GM20431 (cell line): Measurements from ENCODE around the gene NTRK1.

ENCODE experiments used
- in situ Hi-C: fragments of 300-500 bp; cut with MseI, MboI; formaldehyde crosslinking; loops from one replicate; pipeline ENCODE4 v1.15.0; 2020; ENCODE audit warnings: low sequenced_read_pairs; ENCODE audit not compliant: unreplicated experiment

Gene NTRK1

DNA sequence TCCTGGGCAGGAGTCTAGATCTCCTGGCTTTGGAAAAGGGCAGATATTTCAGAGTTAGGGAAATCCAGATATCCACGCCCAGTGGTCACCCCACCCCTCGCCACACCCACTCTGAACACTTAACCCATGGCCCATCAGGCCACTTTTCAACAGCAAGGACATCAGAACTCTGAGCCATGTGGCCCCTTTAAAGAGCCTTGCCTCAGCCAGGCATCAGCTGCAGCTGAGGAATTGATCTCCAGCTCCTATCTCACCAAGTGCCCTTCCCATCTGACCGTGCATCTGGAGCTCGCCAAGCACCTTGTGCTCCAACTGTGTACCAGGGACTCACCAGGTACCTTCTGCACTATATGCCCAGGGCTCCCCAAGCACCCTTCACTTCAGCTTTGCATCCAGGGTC is 23.8 kb upstream of the NTRK1 start:
- in situ Hi-C loops: no loop called here

DNA sequence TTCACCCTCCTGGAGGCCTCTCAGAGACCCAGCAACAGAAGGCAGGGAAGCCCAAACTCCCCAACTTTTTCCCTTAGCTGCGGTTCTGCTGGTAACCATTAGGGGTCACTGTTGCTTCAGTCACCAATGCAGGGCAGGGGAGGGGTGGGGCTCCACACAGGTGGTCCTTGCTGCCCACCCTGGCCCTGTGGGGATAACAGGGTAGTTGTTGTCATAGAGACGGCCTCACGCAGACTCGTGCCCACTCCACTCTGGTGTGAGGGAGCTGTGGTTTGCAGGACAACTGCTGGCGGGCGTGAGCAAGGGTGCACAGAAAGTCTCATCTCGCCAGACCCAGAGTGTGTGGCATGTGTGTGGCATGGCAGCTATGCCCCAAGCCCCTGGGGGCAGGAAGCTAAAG is 21.7 kb upstream of the NTRK1 start:
- in situ Hi-C loops: no loop called here

DNA sequence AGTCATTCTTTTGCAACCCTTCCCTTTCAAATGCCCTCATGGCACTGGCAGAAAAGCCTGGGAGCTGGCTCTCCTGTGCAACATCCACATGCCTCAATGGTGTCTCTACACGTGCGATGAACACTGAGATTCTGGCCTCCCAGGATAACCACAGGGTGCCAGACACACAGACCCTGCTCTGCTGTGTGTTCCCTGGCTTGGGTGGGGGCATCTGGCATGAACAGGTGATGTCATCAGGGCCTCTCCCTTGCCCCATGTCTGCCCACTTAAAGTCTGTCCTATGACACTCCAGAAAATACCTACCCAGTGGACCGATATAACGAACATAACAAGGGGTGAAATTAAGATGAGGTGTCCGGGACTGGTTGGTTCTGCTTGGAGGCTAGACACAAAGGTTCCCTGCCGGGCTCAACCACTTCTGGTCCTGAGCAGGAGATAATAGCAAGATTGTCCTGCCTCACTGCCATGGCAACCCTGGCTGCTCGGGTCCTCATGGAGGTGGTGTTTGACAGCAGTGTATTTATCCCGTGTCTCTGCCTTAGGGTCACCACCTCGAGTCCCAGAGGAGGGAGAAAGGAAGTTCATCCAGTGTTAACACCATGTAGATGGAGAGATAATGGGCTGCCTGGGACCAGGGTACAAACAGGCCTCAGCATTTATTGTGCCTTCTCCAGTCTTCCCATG is 21.1 kb upstream of the NTRK1 start:
- in situ Hi-C loops: no loop called here

DNA sequence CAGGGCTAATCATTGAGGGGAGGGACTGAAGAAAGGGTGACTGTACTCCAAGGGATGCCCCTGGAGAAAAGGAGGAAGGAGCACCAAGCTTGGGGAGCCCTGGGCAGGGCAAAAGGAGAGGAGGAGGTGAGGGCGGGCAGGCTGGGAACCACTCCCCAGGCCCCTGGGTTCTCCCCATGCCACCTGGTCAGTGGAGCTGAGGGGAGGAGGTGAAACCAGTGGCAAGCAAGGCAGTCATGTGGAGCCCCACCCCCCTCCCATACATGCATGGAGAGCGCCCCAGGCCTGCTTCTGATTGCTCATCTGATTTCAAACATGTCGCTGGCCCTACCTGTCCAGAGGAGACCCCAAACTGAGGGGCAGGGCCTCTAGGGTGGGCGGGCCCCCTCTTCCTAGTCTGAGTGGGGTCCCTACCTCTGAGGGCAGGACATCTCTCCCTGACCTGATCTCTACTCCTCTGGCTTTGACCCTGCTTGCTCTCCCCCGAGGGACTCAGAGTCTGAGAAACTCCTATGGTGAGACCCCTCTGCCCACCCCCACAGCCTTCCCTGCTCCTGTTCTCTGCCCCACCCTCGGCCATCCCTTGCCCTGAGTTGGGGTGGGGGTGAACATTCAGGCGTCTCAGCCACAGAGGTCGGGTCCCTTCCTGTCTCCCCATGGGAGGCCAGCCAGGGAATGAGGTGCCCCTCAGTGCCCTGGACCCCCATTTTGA is 20.3 kb upstream of the NTRK1 start:
- in situ Hi-C loops: no loop called here

DNA sequence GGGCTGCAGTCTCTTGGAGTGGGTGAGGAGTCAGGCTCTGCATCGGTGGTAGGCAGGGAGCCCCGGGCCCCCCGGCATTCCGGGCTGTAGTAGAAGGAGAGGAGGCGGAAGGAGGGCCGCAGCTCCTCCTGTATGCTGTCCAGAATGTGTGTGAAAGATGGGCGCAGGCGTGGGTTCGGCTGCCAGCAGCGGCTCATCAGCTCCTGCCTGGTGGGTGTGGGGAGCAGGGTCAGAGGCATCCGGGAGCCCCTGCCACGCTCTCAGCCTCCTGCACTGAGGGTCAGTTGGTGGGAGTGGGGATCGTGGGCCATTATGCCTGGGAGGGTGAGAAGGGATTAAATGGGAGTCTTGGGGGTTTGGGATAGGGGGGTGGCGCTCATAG is 19.8 kb upstream of the NTRK1 start:
- in situ Hi-C loops: no loop called here

DNA sequence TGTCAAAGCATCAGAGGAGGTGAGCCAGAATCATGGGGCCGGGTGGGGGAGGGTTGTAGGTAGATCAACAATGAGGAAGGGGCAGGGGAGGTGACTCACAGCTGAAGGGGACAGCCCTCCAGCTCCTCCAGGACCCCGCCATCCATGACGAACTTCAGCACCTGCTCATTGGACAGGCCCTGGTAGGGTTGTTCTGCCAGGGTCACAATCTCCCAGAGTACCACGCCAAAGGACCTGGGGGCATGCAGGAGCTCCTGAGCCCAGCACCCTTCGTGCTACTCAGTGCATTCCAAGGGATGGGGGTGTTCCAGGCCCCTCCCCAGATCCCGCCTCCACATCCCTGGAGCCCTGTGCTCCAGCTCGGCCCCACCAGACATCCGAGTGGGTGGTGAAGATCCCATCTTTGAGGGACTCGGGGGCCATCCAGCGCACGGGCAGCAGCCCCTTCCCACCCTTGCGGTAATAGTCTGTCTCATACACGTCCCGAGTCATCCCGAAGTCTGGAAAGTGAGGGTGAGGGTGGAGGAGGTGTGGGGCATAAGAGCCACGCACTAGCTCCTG is 19.3 kb upstream of the NTRK1 start:
- in situ Hi-C loops: no loop called here

DNA sequence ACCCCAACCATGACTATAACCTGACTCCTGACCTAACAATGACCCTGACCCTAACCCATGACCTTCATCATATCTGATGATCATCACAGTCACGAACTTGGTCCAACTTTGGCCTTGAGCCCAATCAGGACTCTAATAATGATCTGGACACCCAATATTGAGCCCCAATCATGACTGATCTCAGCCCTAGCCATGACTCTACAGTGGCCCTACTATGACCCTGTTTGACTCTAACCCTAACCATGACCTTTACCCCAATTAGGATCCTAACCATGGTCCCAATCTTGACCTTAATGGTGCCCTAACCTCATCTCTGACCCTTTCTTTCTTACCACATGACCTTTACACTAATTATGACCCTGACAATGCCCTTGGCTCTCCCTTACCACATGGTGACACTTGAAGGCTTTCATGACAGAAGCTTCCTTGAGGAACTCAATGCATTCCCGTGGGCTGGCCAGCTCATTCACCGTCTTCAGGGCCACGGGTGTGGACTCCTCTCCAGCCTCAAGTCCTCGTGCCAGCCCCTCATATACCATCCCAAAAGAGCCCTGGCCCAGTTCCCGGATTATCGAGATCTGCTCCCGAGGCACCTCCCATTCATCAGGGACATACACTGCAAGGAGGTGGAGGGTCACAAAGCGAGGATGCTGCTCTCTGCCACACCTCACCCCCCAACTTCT is 17.9 kb upstream of the NTRK1 start:
- in situ Hi-C loops: no loop called here

DNA sequence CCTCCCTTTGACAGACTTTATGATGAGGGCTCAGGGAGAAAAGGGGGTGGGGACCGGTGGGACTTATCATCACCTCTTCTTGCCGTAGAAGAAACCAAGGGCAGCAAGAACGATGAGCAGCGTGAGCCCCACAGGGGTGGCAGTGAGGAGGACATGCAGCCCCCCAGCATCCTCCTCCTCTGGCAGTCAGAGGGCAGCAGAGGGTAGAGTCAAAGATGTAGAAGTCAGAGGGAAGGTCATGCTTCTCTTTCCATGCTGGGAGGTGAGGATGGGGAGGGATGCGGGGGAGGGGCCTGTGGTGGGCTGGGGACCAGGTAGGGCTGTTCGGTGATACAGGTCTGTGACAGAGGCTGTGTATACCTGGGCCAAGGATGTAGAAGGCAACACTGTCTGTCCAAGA is 16.6 kb upstream of the NTRK1 start:
- in situ Hi-C loops: no loop called here

DNA sequence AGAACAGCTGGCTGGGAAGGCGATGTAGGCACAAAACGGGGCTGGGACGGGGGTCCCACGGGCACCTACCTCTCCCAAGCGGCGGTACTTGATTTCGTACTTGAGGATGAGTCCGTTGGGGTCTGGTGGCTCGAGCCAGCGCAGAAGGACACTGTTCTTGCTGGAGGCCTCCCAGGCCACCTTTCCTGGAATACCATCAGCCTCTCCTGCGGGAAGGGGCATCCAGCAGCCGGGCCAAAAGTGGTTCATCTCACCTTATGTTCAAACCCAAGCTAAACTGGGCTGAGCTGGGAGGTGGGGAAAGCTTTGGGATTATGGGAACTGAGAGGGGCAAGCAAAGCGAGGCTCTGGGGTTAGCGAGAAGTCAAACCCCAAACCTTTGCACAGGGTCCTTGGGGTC is 16.0 kb upstream of the NTRK1 start:
- in situ Hi-C loops: no loop called here

DNA sequence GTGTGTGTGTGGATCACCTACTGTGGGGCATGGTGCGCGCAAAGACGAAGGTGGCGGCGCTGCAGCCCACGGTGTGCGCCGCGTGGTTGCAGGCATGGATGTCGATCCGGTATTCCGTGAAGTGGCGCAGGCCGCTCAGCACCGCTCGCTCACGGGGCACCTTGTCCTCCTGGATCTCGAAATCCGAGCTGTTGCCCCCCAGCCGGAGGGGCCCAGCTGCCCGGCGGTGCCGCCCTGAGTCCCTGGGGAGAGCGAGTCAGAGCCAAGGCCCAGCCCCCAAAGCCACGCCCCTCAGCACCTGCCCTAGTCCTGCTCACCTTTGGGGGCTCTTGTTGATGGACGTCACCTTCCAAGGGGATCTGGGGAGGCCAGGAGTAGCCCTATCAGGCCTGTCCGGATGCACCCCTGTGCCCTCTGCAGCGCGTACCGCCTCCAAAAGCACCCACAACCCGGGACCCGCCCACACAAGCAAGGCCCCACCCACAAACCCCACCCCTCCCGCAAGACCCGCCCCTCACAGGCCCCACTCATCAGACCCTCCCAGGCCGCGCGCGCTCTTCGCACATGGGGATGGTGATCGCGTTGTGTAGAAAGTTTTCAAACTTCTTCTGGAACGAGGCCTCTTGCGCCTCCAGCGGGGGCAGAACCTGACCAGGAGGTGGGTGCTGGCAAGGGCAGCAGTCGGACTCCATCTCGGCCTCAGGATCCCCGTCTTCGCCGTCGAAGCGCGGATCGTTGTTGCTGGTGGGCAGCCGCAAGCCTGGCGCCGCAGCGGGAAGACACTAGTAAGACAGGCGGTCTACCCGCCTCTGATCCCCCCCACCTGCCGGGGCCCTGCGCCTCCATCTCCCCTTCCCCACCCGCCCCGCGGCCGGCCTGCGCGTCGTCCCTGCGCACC is 15.4 kb upstream of the NTRK1 start:
- in situ Hi-C loops: no loop called here

DNA sequence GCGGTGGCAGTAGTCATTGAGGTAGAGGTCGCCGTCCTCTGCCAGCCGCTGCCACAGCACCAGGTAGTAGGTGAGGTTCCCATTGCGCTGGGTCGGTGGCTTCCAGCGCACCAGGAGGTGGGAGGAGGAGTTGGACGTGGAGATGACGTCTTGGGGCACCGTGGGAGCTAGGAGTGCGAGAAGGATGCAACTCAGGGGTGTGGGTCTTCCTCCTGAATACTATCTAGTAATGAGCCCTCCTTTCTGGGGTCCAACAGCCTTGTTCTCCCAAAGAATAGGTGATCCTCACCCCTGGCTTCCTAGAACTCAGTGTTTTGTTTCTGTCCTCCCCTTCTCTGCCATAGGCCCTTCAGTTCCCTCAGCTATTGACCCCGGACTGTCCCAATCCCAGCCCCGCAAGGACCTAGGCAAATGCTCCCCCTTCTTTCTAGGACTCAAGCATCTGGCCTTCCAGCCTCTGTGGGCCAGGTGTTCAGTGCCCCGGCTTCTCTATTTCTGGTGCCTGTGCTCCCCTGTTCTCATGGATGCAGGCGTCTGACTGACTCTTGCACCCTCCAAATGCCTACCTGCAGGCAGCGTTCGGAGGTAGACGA is 14.6 kb upstream of the NTRK1 start:
- in situ Hi-C loops: no loop called here

DNA sequence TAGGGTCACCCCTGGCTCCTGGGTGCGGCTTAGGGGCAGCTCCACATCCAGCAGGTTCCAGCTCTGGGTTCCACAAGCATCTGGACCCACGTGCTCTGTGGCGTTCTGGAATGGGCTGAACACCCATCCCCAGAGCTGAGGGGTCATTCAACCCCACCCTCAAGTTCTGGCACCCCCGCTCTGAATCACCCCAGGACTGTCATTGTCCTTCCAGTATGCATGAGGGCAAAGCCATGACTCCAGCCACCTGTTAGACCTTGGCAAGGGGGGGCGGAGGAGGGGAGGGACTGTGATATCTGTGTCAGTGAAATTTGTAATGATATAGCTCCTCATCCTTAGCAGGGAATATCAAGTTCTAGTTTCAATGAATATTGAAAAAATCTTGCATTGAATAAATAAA is 14.0 kb upstream of the NTRK1 start:
- in situ Hi-C loops: no loop called here

DNA sequence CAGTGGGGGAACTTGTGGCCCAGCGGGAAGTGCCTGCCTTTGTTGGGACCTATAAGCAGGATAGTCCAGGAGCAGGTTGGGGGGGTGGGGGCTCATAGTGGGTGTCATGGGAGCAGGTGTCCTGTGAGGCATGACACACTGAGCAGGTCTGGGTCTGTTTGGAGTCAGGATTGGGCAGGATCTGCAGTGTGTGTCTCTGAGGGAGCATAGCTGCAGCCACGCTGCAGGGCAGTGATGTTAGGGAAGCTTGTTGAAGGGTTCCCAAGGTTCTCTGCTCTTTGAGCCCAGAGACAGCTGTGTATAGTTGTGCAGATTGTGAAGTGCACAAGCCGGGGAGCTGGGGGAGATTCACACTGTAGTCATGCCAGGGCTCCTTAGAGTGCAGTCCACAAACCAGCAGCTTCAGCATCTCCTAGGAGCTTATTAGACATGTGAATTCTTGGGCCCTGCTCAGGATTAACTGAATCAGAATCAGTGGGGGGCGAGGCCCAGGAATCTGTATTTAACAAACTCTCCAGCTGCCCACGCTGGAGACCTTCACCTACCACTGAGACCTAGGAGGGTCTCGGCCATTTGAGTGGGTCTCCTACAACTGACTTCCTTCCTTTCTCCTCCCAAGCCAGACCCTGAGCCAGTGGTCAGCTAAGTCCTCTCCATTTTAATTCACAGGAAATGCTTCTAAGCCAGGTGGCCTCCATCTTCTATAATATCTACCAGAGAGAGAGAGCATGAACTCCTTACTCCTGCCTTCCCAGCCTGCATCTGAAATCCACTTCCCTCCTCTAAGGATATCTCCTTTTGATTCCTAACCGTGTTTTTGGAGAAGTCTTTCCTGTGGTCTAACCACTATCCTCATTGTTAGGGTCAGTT is 12.8 kb upstream of the NTRK1 start:
- in situ Hi-C loops: no loop called here

DNA sequence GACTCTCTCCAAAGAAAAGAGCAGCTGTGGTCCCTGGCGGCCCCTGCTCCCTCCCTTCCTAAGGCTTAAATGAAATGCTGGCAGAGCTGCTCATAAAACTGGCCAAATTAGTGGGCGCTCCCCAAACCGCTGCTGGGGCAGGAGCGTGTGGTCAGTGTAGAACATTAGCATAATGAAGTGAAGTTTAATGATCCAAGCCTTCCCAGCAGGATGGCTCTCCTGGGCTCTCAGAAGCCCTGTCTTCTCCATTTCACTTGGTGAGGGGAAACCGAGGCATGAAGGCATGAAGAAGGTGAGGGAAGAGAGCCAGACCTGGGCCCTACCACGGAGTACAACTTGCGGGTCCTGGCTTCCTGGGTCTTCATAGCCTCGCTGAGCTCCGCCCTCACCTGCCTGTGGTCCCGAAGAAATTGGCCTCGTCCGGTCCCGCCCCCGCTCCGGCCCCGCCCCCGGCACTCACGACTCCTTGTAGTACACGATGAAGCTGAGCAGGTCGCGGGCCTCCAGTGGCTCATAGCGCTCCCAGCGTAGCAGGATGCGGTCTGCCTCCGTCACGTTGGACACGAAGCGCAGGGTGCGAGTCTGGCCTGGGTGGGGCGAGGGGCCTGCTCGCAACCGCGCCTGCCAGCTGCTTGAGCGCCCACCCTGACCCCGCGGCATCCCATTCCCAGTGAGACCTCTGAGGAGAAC is 12.1 kb upstream of the NTRK1 start:
- in situ Hi-C loops: no loop called here

DNA sequence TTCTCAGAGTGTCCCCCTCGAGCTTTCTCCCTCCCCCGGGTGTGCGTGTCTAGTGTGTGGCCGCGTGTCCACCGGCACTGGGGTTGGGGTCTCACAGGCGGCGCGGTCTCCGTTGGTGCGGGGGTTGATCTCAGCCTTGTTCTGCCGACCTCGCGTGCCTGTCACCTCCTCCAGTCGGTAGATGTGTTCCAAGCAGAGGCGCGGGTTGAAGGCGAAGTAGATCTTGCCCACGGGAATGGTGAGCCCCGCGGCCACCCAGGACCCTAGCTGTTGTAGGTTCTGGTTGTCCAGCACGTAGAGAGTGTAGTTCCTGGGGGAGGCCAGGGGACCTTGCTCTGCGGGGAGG is 11.5 kb upstream of the NTRK1 start:
- in situ Hi-C loops: no loop called here

DNA sequence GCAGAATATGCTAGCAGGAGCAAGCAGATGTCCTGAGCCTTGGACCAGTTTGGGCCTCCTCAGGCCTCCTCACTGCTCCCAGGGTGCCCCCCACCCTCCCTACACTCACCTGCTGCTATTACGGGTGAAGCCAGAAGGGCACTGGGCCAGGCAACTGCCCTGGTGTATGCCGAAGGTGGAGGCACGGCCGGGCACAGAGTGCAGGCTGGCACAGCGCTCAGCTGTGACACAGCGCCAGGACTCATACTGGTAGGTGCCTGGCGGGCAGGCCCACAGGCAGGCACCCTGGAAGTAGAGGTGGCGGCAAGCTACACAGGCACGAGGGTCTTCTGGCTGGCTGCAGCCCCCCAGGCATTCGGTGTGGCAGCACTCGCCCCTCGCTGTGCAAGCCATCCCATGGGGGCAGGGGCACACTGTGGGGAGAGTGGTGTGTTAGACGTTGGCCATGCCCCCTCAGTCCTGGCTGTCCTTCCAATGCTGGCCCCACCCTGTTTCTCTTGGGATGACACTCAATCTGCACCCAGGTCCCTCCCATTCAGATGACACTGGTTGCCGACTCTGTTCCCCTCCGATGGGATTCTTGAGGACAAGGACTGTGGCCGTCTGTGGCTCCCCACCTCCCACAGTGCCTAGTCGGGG is 8.8 kb upstream of the NTRK1 start:
- in situ Hi-C loops: no loop called here

DNA sequence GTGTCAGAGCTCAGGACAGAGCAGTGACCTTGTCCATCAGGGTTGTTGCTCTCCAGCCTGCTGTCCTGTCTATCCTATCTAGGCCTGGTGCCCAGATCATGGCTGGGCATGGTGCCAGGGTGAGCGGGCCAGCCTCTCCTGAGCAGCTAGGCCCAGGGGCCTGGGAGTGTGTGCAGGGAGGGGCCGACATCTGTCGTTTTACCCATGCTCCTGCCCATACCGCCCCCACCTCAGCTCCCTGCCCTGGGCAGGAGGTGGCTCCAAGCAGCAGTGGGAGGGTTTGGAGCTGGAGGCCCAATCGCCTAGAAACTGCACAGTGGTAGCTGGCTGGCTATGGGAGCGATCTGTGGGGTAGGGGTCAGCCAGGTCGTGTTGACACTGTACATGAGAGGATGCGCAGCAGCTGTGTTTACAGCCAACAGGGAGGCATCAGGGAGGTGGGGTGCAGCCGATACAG is 8.2 kb upstream of the NTRK1 start:
- in situ Hi-C loops: no loop called here

DNA sequence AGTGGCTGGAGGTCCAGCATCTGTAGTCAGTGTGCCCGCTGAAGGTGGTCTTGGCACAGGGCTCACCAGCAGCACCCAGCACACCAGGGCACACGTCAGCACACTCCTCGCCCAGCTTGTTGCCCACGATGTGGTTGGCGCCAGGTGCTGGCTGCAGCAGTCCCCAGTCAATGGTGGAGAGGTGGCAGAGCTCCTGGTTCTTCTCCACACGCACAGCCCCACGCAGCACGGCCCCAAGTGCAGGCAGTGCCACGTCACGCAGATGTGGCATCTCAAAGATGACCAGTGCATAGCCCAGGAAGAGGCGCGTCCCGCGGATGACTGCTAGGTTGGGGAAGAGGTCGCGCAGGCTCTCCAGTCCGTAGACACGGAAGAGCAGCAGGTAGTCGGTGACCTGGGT is 6.9 kb upstream of the NTRK1 start:
- in situ Hi-C loops: no loop called here
